Keratinocyte (primary cell): ENCODE measurements around the gene SURF4. TPM values are rescaled to one million over a fixed set of nuclear protein-coding genes. Genes with fewer than 3 reads are reported as not detected.

ENCODE experiments used
- DNase-seq: peaks from one replicate; pipeline ENCODE4 v3.0.0-alpha.2; 2011; ENCODE audit warnings: low read depth, missing footprints, low spot score
- FAIRE-seq: peaks from 2 replicates; lab custom pipeline; 2011; peaks lifted over from hg19 to GRCh38; lab: Jason Lieb, UNC
- H2AFZ ChIP-seq: 2 replicates; pipeline ENCODE4 v1.6.0; 2012; ENCODE audit warnings: low read length, control low read depth, inconsistent platforms; ENCODE audit not compliant: control insufficient read depth
- H3K27ac ChIP-seq: 2 replicates; pipeline ENCODE4 v1.5.1; 2011; ENCODE audit warnings: low read length; ENCODE audit not compliant: control insufficient read depth, insufficient read depth
- H3K27me3 ChIP-seq: 3 replicates; pipeline ENCODE4 v1.6.0; 2011; ENCODE audit warnings: low read length; ENCODE audit not compliant: control insufficient read depth, insufficient read depth; ENCODE audit errors: extremely low read depth
- H3K36me3 ChIP-seq, 2 experiments: 2 replicates in 1 of 2; 3 replicates in 1 of 2; pipeline ENCODE4 v1.5.1; 2011; ENCODE audit warnings: low read length in 2 of 2, mild to moderate bottlenecking in 1 of 2; ENCODE audit not compliant: control insufficient read depth in 2 of 2, insufficient read depth in 2 of 2; ENCODE audit errors: extremely low read depth in 1 of 2
- H3K4me1 ChIP-seq: 3 replicates; pipeline ENCODE4 v1.5.1; 2011; ENCODE audit warnings: low read length; ENCODE audit not compliant: control insufficient read depth, insufficient read depth; ENCODE audit errors: extremely low read depth
- H3K4me2 ChIP-seq: 3 replicates; pipeline ENCODE4 v1.6.0; 2011; ENCODE audit warnings: low read depth, low read length; ENCODE audit not compliant: control insufficient read depth, insufficient read depth; ENCODE audit errors: extremely low read depth
- H3K4me3 ChIP-seq, 3 experiments: fragments of 200-600 bp in 1 of 3; sonication (generic) in 1 of 3; 2 replicates in 2 of 3; 3 replicates in 1 of 3; pipeline ENCODE4 v1.5.1; 2011 to 2016; ENCODE audit warnings: low read length in 3 of 3, mild to moderate bottlenecking in 3 of 3, control low read depth in 2 of 3, inconsistent platforms in 1 of 3, low read depth in 1 of 3, mixed read lengths in 1 of 3, mixed run types in 1 of 3, moderate library complexity in 1 of 3; ENCODE audit not compliant: control insufficient read depth in 2 of 3, insufficient read depth in 2 of 3; ENCODE audit errors: extremely low read depth in 1 of 3
- H3K79me2 ChIP-seq: 2 replicates; pipeline ENCODE4 v1.6.0; 2012; ENCODE audit warnings: low read length; ENCODE audit not compliant: control insufficient read depth, insufficient read depth
- H3K9ac ChIP-seq: 3 replicates; pipeline ENCODE4 v1.6.0; 2011; ENCODE audit warnings: low read length; ENCODE audit not compliant: control insufficient read depth, insufficient read depth; ENCODE audit errors: extremely low read depth
- H3K9me1 ChIP-seq: 3 replicates; pipeline ENCODE4 v1.6.0; 2011; ENCODE audit warnings: low read length; ENCODE audit not compliant: control insufficient read depth, insufficient read depth; ENCODE audit errors: extremely low read depth
- H3K9me3 ChIP-seq: 2 replicates; pipeline ENCODE4 v1.5.1; 2012; ENCODE audit warnings: low read depth, low read length; ENCODE audit not compliant: control insufficient read depth
- H4K20me1 ChIP-seq: 3 replicates; pipeline ENCODE4 v1.6.0; 2011; ENCODE audit warnings: low read length; ENCODE audit not compliant: control insufficient read depth, insufficient read depth; ENCODE audit errors: extremely low read depth
- CTCF ChIP-seq, 3 experiments: IDR thresholded peaks in 1 of 3; conservative IDR thresholded peaks in 1 of 3; optimal IDR thresholded peaks in 1 of 3; 2 replicates in 2 of 3; 3 replicates in 1 of 3; pipeline versions ENCODE3 to v1.5.1; 2011; ENCODE audit warnings: low read length in 3 of 3, mild to moderate bottlenecking in 3 of 3, moderate library complexity in 2 of 3, control low read depth in 1 of 3, inconsistent platforms in 1 of 3; ENCODE audit not compliant: insufficient read depth in 2 of 3; ENCODE audit errors: extremely low read depth in 1 of 3
- EZH2 ChIP-seq: IDR thresholded peaks from one replicate; pipeline ENCODE4 v1.6.1; 2012; ENCODE audit warnings: inconsistent platforms, mild to moderate bottlenecking, low read length, moderate library complexity
- dilution Hi-C: fragments of 300-500 bp; cut with MboI; formaldehyde crosslinking; loops from one replicate; pipeline ENCODE4 v1.7.0; 2020; ENCODE audit warnings: low sequenced_read_pairs; ENCODE audit not compliant: extremely low pct_ligation_motif_present
- polyA plus RNA-seq, 5 experiments: library from polyadenylated mRNA; depleted of rRNA in 3 of 5; stranded (reverse) in 3 of 5; stranded (forward) in 1 of 5; unstranded in 1 of 5; fragments of >200 nt; gene quantifications; 1 replicate in 1 of 5; 2 replicates in 3 of 5; 3 replicates in 1 of 5; pipeline versions ENCODE4 v1.2.1 to v1.2.3, GENCODE V29; 2011 to 2012; ENCODE audit warnings: missing spikeins in 2 of 5, low read depth in 1 of 5, low replicate concordance in 1 of 5

SURF4 gene
- polyA plus RNA-seq, 1 donor (not counting 4 experiments of a cell fraction or from before 2014, with no cell fraction given): 153 TPM

DNA sequence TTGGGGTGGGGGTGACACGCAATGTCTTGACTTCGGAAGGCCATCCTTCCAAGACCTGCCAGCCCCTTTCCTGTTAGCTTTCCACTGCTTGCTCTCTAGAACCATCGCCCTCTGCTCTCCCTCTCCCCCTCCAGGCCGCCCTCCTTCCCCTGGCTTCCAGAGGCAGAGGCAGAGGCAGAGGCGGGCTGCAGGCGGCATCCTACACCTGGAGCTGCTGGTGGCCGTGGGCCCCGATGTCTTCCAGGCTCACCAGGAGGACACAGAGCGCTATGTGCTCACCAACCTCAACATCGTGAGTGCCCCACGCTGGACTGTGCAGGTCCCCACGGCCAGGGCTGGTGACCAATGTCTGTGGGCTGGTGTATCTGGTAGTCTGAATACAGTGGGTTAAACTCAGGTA is 48.3 kb upstream of the SURF4 start:
- Histone ChIP-seq H3K79me2 (no peaks in the 10 kb centered on the region), H3K27me3 (peaks cover 16% of the 10 kb centered on the region), H3K9ac (no peak overlapping the region), H3K9me3 (no peaks in the 10 kb centered on the region), H3K4me2 (no peak overlapping the region), H4K20me1 (no peaks in the 10 kb centered on the region), H3K36me3 (no peaks in the 10 kb centered on the region), H3K4me1 (no peaks in the 10 kb centered on the region), H3K27ac (no peak overlapping the region), H3K4me3 (no peak overlapping the region), H3K9me1 (no peaks in the 10 kb centered on the region), H2AFZ (no peak overlapping the region)
- FAIRE-seq (no peak), DNase-seq (no peak)
- TF ChIP-seq CTCF (optimal IDR thresholded peaks at IDR 0.05 in 1 of 3, IDR thresholded peaks at IDR 0.05 in 1 of 3, conservative IDR thresholded peaks at IDR 0.05 in 1 of 3; ENCODE audit: extremely low read depth in 1 of 3, insufficient read depth in 2 of 3, low read length in 3 of 3): no peak
- TF ChIP-seq EZH2: no peak
- dilution Hi-C loops: no loop called here

GRCh38 chr9:133423216-133423615 is 47.4 kb upstream of the SURF4 start:
- Histone ChIP-seq H3K9me1 (no peaks in the 10 kb centered on the region), H3K36me3 (no peaks in the 10 kb centered on the region), H3K4me1 (peaks cover 7% of the 10 kb centered on the region), H3K27ac (no peak overlapping the region), H4K20me1 (no peaks in the 10 kb centered on the region), H2AFZ (no peak overlapping the region), H3K4me3 (no peak overlapping the region), H3K9me3 (no peaks in the 10 kb centered on the region), H3K79me2 (no peaks in the 10 kb centered on the region), H3K27me3 (peaks cover 14% of the 10 kb centered on the region), H3K4me2 (no peak overlapping the region), H3K9ac (no peak overlapping the region)
- no peak for DNase-seq
- TF ChIP-seq CTCF (optimal IDR thresholded peaks at IDR 0.05 in 1 of 3, IDR thresholded peaks at IDR 0.05 in 1 of 3, conservative IDR thresholded peaks at IDR 0.05 in 1 of 3; ENCODE audit: extremely low read depth in 1 of 3, insufficient read depth in 2 of 3, low read length in 3 of 3) (no peak), EZH2 (no peak)
- FAIRE-seq: no peak
- dilution Hi-C loops: no loop called here
